ENCODE data around the gene ANXA3.

DNA sequence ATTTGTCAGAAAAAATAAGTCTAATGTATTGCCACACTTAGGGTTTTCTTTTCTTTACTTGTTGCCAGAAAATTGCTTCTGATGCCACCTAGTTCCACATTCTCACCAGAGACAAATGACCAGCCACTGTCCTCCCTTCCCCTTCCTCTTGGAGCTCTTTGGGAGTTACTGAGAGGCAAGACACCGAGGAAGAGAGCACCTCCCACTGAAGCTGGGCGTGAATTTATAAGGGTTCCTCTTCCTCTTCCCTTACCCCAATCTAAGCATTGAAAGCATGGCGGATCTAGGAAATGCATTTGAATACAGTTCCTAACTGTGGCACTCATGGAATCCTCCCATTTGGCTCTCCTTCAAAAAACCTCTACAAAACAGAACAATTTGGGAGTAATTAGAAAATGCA, 30.0 kb downstream of the ANXA3 start:
- TF ChIP-seq CTCF (IDR thresholded peaks at IDR 0.05) (no peak), POLR2A (IDR thresholded peaks at IDR 0.05) (no peak), POLR2AphosphoS5 (IDR thresholded peaks at IDR 0.05) (no peak)

Data from breast epithelium (tissue), 3 donors.